HEK293 (cell line): Measurements from ENCODE around the gene STON2.
A peak's percentile ranks its signal among the peaks of the same experiment; 100 is the strongest.

Experiments
- CTCF ChIA-PET: fragments of 350-600 bp; formaldehyde crosslinking; extraction: SDS; loops from one replicate; lab custom pipeline; 2021; ENCODE audit warnings: antibody characterized with exemption; lab: Yijun Ruan, JAX
- POLR2A ChIA-PET: fragments of 300-600 bp; formaldehyde crosslinking; extraction: SDS; loops from one replicate; lab custom pipeline; 2020; ENCODE audit warnings: antibody characterized with exemption, inconsistent platforms; lab: Yijun Ruan, JAX
- H3K27ac ChIP-seq: fragments of 200-500 bp; sonication (Bioruptor generic); 2 replicates; pipeline ENCODE4 v1.5.1; 2014; ENCODE audit warnings: low read depth, low read length, control low read depth, inconsistent platforms; ENCODE audit errors: extremely low read depth
- H3K36me3 ChIP-seq, 2 experiments: fragments of 200-500 bp in 1 of 2; sonication (Bioruptor generic) in 1 of 2; 1 replicate in 1 of 2; 2 replicates in 1 of 2; pipeline ENCODE4 v1.5.1; 2014 to 2017; ENCODE audit warnings: inconsistent platforms in 2 of 2, low read length in 2 of 2; ENCODE audit not compliant: control insufficient read depth in 2 of 2, insufficient read depth in 1 of 2
- H3K4me1 ChIP-seq: fragments of 200-500 bp; sonication (Bioruptor generic); 2 replicates; pipeline ENCODE4 v1.5.1; 2014; ENCODE audit warnings: mild to moderate bottlenecking, low read length, inconsistent platforms; ENCODE audit not compliant: control insufficient read depth, insufficient read depth
- H3K4me3 ChIP-seq: 2 replicates; pipeline ENCODE4 v1.5.1; 2011; ENCODE audit warnings: low read depth, mild to moderate bottlenecking, control low read depth, low read length, moderate library complexity
- H3K9me3 ChIP-seq: fragments of 200-500 bp; sonication (Bioruptor generic); 2 replicates; pipeline ENCODE4 v1.5.1; 2014; ENCODE audit warnings: low read depth, low read length, inconsistent platforms; ENCODE audit not compliant: control insufficient read depth, insufficient read depth
- GLI4 ChIP-seq: fragments of 450-650 bp; formaldehyde crosslinking; IDR thresholded peaks from 2 replicates; pipeline ENCODE4 v1.5.1; 2016; ENCODE audit warnings: missing biosample characterization, missing genetic modification characterization
- IKZF3 ChIP-seq: fragments of 450-650 bp; IDR thresholded peaks from 2 replicates; pipeline ENCODE4 v1.5.0; 2018; ENCODE audit warnings: missing biosample characterization, mild to moderate bottlenecking, missing genetic modification characterization, moderate library complexity
- KLF10 ChIP-seq: fragments of 450-650 bp; IDR thresholded peaks from 2 replicates; pipeline ENCODE4 v1.5.1; 2018; ENCODE audit warnings: missing biosample characterization, mild to moderate bottlenecking, missing genetic modification characterization
- SP2 ChIP-seq: fragments of 450-650 bp; formaldehyde crosslinking; IDR thresholded peaks from 2 replicates; pipeline ENCODE4 v1.5.1; 2016; ENCODE audit warnings: missing biosample characterization, missing genetic modification characterization
- ZBTB1 ChIP-seq: fragments of 450-650 bp; formaldehyde crosslinking; IDR thresholded peaks from 2 replicates; pipeline ENCODE4 v1.5.1; 2016; ENCODE audit warnings: missing biosample characterization, missing genetic modification characterization
- ZBTB21 ChIP-seq: fragments of 450-650 bp; formaldehyde crosslinking; IDR thresholded peaks from 2 replicates; pipeline ENCODE4 v1.5.1; 2017; ENCODE audit warnings: missing biosample characterization, missing genetic modification characterization
- ZFP3 ChIP-seq: fragments of 450-650 bp; formaldehyde crosslinking; IDR thresholded peaks from 2 replicates; pipeline ENCODE4 v1.5.1; 2016; ENCODE audit warnings: low read depth, missing biosample characterization, missing genetic modification characterization
- ZNF16 ChIP-seq: fragments of 450-650 bp; formaldehyde crosslinking; IDR thresholded peaks from 2 replicates; pipeline ENCODE4 v1.5.1; 2016; ENCODE audit warnings: low read depth, missing biosample characterization, missing genetic modification characterization
- ZNF19 ChIP-seq: fragments of 450-650 bp; formaldehyde crosslinking; IDR thresholded peaks from 2 replicates; pipeline ENCODE4; 2016; ENCODE audit warnings: missing biosample characterization, missing genetic modification characterization, low read depth
- ZNF2 ChIP-seq: fragments of 450-650 bp; formaldehyde crosslinking; IDR thresholded peaks from 2 replicates; pipeline ENCODE4 v1.5.1; 2016; ENCODE audit warnings: missing biosample characterization, missing genetic modification characterization
- ZNF202 ChIP-seq: fragments of 450-650 bp; formaldehyde crosslinking; IDR thresholded peaks from 2 replicates; pipeline ENCODE4 v1.5.1; 2016; ENCODE audit warnings: missing biosample characterization, missing genetic modification characterization, borderline replicate concordance
- ZNF24 ChIP-seq: fragments of 450-650 bp; formaldehyde crosslinking; IDR thresholded peaks from 2 replicates; pipeline ENCODE4 v1.5.1; 2016; ENCODE audit warnings: missing biosample characterization, missing genetic modification characterization
- ZNF366 ChIP-seq: fragments of 450-650 bp; formaldehyde crosslinking; conservative IDR thresholded peaks from 2 replicates; pipeline ENCODE4 v1.5.1; 2016; ENCODE audit warnings: missing biosample characterization, missing genetic modification characterization
- ZNF433 ChIP-seq: fragments of 450-650 bp; formaldehyde crosslinking; IDR thresholded peaks from 2 replicates; pipeline ENCODE4 v1.5.1; 2016; ENCODE audit warnings: missing biosample characterization, missing genetic modification characterization, low read depth
- ZNF530 ChIP-seq: fragments of 450-650 bp; formaldehyde crosslinking; IDR thresholded peaks from 2 replicates; pipeline ENCODE4 v1.5.1; 2016; ENCODE audit warnings: low read depth, missing biosample characterization, missing genetic modification characterization
- ZNF548 ChIP-seq: fragments of 450-650 bp; formaldehyde crosslinking; IDR thresholded peaks from 2 replicates; pipeline ENCODE4 v1.5.1; 2016; ENCODE audit warnings: missing biosample characterization, missing genetic modification characterization
- ZNF654 ChIP-seq: fragments of 450-650 bp; formaldehyde crosslinking; IDR thresholded peaks from 2 replicates; pipeline ENCODE4 v1.5.1; 2016; ENCODE audit warnings: low read depth, missing biosample characterization, missing genetic modification characterization
- ZNF791 ChIP-seq: fragments of 450-650 bp; formaldehyde crosslinking; IDR thresholded peaks from 2 replicates; pipeline ENCODE4 v1.5.1; 2016; ENCODE audit warnings: missing biosample characterization, missing genetic modification characterization
- ZSCAN23 ChIP-seq: fragments of 450-650 bp; formaldehyde crosslinking; IDR thresholded peaks from 2 replicates; pipeline ENCODE4 v1.5.1; 2016; ENCODE audit warnings: missing biosample characterization, missing genetic modification characterization
- ZSCAN30 ChIP-seq: fragments of 450-650 bp; IDR thresholded peaks from 2 replicates; pipeline ENCODE4 v1.5.1; 2018; ENCODE audit warnings: missing biosample characterization, mild to moderate bottlenecking, missing genetic modification characterization, moderate library complexity
- TF ChIP-seq, protein P1 (sequence below): fragments of 450-650 bp; formaldehyde crosslinking; IDR thresholded peaks from 2 replicates; pipeline ENCODE4 v1.5.1; 2016; ENCODE audit warnings: missing biosample characterization, missing genetic modification characterization
- TF ChIP-seq, protein P2 (sequence below): fragments of 450-650 bp; formaldehyde crosslinking; IDR thresholded peaks from 2 replicates; pipeline ENCODE4 v1.5.1; 2016; ENCODE audit warnings: missing biosample characterization, missing genetic modification characterization
- TF ChIP-seq, protein P3 (sequence below): fragments of 450-650 bp; formaldehyde crosslinking; IDR thresholded peaks from 2 replicates; pipeline ENCODE4 v1.5.1; 2016; ENCODE audit warnings: missing biosample characterization, missing genetic modification characterization
- TF ChIP-seq, protein P4 (sequence below): fragments of 450-650 bp; formaldehyde crosslinking; IDR thresholded peaks from 2 replicates; pipeline ENCODE4 v1.5.1; 2016; ENCODE audit warnings: missing biosample characterization, missing genetic modification characterization

The STON2 gene

DNA sequence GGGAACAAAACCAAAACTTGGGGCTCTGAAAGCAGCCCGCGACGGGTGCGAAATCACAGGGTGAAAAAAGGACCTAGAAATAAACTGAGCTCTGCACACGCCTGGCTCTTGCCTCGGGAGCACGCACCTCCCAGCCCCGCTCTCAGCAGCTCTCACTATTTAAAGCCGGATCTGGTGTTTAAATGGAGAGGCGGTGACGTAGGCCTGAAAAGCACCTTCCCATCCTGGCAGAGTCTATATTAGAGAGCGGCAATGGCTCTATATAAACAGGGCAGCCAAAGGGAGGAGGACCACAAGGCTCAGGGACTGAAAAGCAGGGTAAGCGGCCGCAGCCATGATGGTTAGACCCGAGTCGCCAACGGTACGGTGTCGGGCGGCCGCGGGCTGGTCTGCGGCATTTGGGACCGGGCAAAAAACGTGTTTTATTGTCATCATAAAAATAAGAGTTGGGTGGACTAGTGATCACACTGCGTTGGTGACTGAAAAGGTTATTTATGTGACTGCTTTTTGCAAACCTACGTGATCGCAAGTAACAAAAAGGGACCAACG is 180.8 kb downstream of the STON2 start (continued):
- TF ChIP-seq ZNF16 (tag by site-specific recombination): no peak
- TF ChIP-seq ZNF530 (tag by site-specific recombination): no peak
- TF ChIP-seq ZNF366: no peak; the same call in 1 of the 2 replicates
- no peak for TF ChIP-seq ZNF548 (tag by site-specific recombination)
- TF ChIP-seq GLI4 (tag by site-specific recombination): no peak
- no peak for TF ChIP-seq ZNF24
- TF ChIP-seq, protein P1, sequence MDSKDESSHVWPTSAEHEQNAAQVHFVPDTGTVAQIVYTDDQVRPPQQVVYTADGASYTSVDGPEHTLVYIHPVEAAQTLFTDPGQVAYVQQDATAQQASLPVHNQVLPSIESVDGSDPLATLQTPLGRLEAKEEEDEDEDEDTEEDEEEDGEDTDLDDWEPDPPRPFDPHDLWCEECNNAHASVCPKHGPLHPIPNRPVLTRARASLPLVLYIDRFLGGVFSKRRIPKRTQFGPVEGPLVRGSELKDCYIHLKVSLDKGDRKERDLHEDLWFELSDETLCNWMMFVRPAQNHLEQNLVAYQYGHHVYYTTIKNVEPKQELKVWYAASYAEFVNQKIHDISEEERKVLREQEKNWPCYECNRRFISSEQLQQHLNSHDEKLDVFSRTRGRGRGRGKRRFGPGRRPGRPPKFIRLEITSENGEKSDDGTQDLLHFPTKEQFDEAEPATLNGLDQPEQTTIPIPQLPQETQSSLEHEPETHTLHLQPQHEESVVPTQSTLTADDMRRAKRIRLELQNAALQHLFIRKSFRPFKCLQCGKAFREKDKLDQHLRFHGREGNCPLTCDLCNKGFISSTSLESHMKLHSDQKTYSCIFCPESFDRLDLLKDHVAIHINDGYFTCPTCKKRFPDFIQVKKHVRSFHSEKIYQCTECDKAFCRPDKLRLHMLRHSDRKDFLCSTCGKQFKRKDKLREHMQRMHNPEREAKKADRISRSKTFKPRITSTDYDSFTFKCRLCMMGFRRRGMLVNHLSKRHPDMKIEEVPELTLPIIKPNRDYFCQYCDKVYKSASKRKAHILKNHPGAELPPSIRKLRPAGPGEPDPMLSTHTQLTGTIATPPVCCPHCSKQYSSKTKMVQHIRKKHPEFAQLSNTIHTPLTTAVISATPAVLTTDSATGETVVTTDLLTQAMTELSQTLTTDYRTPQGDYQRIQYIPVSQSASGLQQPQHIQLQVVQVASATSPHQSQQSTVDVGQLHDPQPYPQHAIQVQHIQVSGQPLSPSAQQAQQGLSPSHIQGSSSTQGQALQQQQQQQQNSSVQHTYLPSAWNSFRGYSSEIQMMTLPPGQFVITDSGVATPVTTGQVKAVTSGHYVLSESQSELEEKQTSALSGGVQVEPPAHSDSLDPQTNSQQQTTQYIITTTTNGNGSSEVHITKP (tag by site-specific recombination): peak; percentile 71
- no peak for TF ChIP-seq ZNF19 (tag by site-specific recombination)
- TF ChIP-seq SP2 (tag by site-specific recombination): peak; percentile 51
- no peak for TF ChIP-seq ZNF202 (tag by site-specific recombination)
- TF ChIP-seq ZNF433 (tag by site-specific recombination): no peak
- no peak for TF ChIP-seq ZSCAN30 (tag by site-specific recombination)
- TF ChIP-seq, protein P2, sequence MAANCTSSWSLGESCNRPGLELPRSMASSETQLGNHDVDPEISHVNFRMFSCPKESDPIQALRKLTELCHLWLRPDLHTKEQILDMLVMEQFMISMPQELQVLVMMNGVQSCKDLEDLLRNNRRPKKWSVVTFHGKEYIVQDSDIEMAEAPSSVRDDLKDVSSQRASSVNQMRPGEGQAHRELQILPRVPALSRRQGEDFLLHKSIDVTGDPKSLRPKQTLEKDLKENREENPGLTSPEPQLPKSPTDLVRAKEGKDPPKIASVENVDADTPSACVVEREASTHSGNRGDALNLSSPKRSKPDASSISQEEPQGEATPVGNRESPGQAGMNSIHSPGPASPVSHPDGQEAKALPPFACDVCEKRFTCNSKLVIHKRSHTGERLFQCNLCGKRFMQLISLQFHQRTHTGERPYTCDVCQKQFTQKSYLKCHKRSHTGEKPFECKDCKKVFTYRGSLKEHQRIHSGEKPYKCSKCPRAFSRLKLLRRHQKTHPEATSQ: no peak
- TF ChIP-seq IKZF3 (tag by site-specific recombination): 0 out of 2 replicates have a peak, but pooled peaks have one; percentile 40
- no peak for TF ChIP-seq ZFP3
- no peak for TF ChIP-seq ZBTB1 (tag by site-specific recombination)
- no peak for TF ChIP-seq ZSCAN23 (tag by site-specific recombination)
- TF ChIP-seq, protein P3, sequence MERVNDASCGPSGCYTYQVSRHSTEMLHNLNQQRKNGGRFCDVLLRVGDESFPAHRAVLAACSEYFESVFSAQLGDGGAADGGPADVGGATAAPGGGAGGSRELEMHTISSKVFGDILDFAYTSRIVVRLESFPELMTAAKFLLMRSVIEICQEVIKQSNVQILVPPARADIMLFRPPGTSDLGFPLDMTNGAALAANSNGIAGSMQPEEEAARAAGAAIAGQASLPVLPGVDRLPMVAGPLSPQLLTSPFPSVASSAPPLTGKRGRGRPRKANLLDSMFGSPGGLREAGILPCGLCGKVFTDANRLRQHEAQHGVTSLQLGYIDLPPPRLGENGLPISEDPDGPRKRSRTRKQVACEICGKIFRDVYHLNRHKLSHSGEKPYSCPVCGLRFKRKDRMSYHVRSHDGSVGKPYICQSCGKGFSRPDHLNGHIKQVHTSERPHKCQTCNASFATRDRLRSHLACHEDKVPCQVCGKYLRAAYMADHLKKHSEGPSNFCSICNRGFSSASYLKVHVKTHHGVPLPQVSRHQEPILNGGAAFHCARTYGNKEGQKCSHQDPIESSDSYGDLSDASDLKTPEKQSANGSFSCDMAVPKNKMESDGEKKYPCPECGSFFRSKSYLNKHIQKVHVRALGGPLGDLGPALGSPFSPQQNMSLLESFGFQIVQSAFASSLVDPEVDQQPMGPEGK: no peak

DNA sequence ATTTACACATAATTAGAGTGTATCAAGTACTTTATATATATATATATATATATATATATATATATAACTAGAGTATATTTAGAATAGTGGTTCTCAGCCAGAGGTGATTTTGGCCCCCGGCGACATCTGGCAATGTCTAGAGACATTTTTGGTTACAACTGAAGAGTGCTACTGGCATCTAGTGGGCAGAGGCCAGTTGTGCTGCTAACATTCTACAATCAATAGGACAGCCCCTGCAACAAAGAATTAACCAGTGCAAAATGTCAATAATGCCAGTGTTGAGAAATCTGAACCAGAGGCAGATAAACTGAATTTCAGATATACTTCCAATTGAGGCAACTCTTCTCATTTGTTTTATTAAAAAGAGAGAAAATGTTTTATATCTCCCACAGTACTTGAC is 188.3 kb downstream of the STON2 start:
- ChIA-PET POLR2A (interaction anchor here (1.5 kb wide), 1 partner anchor 9 kb away, joined by 3 read pairs; the partner anchor contains the start of gene GTF2A1), CTCF (interaction anchor here (0.6 to 1.7 kb wide), 5 partner anchors 10 to 227 kb away, joined by 3 to 6 read pairs (median 4); no protein-coding TSS in a partner anchor)
- no peaks in the 10 kb centered on the region for H3K9me3 ChIP-seq
- H3K27ac ChIP-seq: no peak overlapping the region
- H3K36me3 ChIP-seq: peaks cover 43 to 77% of the 10 kb centered on the region in 2 experiments
- H3K4me3 ChIP-seq: no peak overlapping the region
- H3K4me1 ChIP-seq: no peaks in the 10 kb centered on the region
- TF ChIP-seq ZNF791 (tag by site-specific recombination) (no peak), KLF10 (no peak), ZNF2 (no peak), ZNF654 (tag by site-specific recombination) (peak; percentile 48), ZBTB21 (tag by site-specific recombination) (no peak)
- TF ChIP-seq, protein P4, sequence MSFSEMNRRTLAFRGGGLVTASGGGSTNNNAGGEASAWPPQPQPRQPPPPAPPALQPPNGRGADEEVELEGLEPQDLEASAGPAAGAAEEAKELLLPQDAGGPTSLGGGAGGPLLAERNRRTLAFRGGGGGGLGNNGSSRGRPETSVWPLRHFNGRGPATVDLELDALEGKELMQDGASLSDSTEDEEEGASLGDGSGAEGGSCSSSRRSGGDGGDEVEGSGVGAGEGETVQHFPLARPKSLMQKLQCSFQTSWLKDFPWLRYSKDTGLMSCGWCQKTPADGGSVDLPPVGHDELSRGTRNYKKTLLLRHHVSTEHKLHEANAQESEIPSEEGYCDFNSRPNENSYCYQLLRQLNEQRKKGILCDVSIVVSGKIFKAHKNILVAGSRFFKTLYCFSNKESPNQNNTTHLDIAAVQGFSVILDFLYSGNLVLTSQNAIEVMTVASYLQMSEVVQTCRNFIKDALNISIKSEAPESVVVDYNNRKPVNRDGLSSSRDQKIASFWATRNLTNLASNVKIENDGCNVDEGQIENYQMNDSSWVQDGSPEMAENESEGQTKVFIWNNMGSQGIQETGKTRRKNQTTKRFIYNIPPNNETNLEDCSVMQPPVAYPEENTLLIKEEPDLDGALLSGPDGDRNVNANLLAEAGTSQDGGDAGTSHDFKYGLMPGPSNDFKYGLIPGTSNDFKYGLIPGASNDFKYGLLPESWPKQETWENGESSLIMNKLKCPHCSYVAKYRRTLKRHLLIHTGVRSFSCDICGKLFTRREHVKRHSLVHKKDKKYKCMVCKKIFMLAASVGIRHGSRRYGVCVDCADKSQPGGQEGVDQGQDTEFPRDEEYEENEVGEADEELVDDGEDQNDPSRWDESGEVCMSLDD (tag by site-specific recombination): no peak
